Testis (tissue), 2 donors: Measurements from ENCODE around the gene DDX4.

Experiments
- CTCF ChIP-seq, 3 experiments: fragments of 450-650 bp in 2 of 3; fragments of 200-600 bp in 1 of 3; sonication (generic) in 1 of 3; IDR thresholded peaks; one replicate each; pipeline ENCODE4 v1.5.1; 2016 to 2019; ENCODE audit warnings: antibody characterized with exemption in 3 of 3, mild to moderate bottlenecking in 2 of 3, moderate library complexity in 1 of 3
- POLR2A ChIP-seq: fragments of 450-650 bp; IDR thresholded peaks from one replicate; pipeline ENCODE4 v1.6.1; 2017; ENCODE audit warnings: antibody characterized with exemption, mild to moderate bottlenecking, moderate library complexity

GRCh38 chr5:55823151-55823796 lies 85.4 kb downstream of the DDX4 start:
- no peak for TF ChIP-seq CTCF (IDR thresholded peaks at IDR 0.05)
- TF ChIP-seq POLR2A, result no peak
